Measurements from ENCODE around the gene CFAP251.
"Not testable (repeated sequence)": the region's sequence is repeated elsewhere in the genome, so short reads cannot be mapped to it uniquely, and the experiment has no call there.

CFAP251 gene

GRCh38 chr12:121911824-121912585, 6.4 kb upstream of the CFAP251 start:
- DNase-seq: no peak

GRCh38 chr12:121915841-121916321, 2.5 kb upstream of the CFAP251 start:
- DNase-seq: no peak

GRCh38 chr12:121916719-121917118, 1.7 kb upstream of the CFAP251 start:
- no peak for DNase-seq

- DNase-seq: no peak
Measured at GRCh38 chr12:121918679-121919038, 267 bp downstream of the CFAP251 start.

GRCh38 chr12:121921066-121921465, 2.7 kb downstream of the CFAP251 start:
- no peak for DNase-seq

GRCh38 chr12:121925358-121925695, 6.9 kb downstream of the CFAP251 start:
- no peak for DNase-seq

- no peak for DNase-seq
Measured at GRCh38 chr12:121926874-121927706, 8.7 kb downstream of the CFAP251 start.

GRCh38 chr12:121927813-121928212, 9.4 kb downstream of the CFAP251 start:
- DNase-seq: no peak

- not testable (repeated sequence) for DNase-seq
Measured at GRCh38 chr12:121929545-121929944, 11.2 kb downstream of the CFAP251 start.

GRCh38 chr12:121930862-121931261, 12.5 kb downstream of the CFAP251 start:
- DNase-seq: no peak

- DNase-seq: no peak
Measured at GRCh38 chr12:121932176-121932536, 13.8 kb downstream of the CFAP251 start.

- DNase-seq: no peak
Measured at GRCh38 chr12:121932914-121933521, 14.6 kb downstream of the CFAP251 start.

GRCh38 chr12:121933522-121934308, 15.3 kb downstream of the CFAP251 start:
- no peak for DNase-seq

GRCh38 chr12:121934309-121934664, 15.9 kb downstream of the CFAP251 start:
- DNase-seq: no peak

GRCh38 chr12:121937654-121938053, 19.3 kb downstream of the CFAP251 start:
- DNase-seq: no peak

GRCh38 chr12:121939186-121939585, 20.8 kb downstream of the CFAP251 start:
- no peak for DNase-seq

- no peak for DNase-seq
Measured at GRCh38 chr12:121939992-121940766, 21.8 kb downstream of the CFAP251 start.

- DNase-seq: no peak
Measured at GRCh38 chr12:121942145-121942718, 23.8 kb downstream of the CFAP251 start.

GRCh38 chr12:121943926-121944325, 25.5 kb downstream of the CFAP251 start:
- no peak for DNase-seq

GRCh38 chr12:121946313-121947025, 28.1 kb downstream of the CFAP251 start:
- no peak for DNase-seq

- no peak for DNase-seq
Measured at GRCh38 chr12:121947981-121948380, 29.6 kb downstream of the CFAP251 start.
